Lung (tissue), 12 donors: ENCODE data around the gene SIX1. TPM values are rescaled to one million over a fixed set of nuclear protein-coding genes. Genes with fewer than 3 reads are reported as not detected.
A peak's percentile ranks its signal among the peaks of the same experiment; 100 is the strongest.

Experiments
- ATAC-seq: fragments of 200-7000 bp; cut with Tn5 transposase; one replicate; pipeline ENCODE4 v1.9.1; 2020; ENCODE audit warnings: moderate number of reproducible peaks; ENCODE audit not compliant: insufficient read depth, low FRiP score
- DNase-seq, 3 donors: peaks; one replicate each; pipeline ENCODE4 v3.0.0-alpha.2; 2013 to 2017
- H3K27ac ChIP-seq, 2 donors: one replicate each; pipeline ENCODE4 v1.5.1; 2013; ENCODE audit warnings: mild to moderate bottlenecking in 2 of 2, moderate library complexity in 2 of 2, control low read depth in 1 of 2, inconsistent platforms in 1 of 2, low read depth in 1 of 2, low read length in 1 of 2
- H3K27me3 ChIP-seq, 3 donors: one replicate each; pipeline ENCODE4 v1.5.1; 2013; ENCODE audit warnings: low read length in 2 of 3; ENCODE audit not compliant: control insufficient read depth in 3 of 3, insufficient read depth in 3 of 3
- H3K36me3 ChIP-seq, 4 donors: one replicate each; pipeline ENCODE4 v1.5.1; 2013; ENCODE audit warnings: low read length in 4 of 4, mild to moderate bottlenecking in 1 of 4, moderate library complexity in 1 of 4; ENCODE audit not compliant: control insufficient read depth in 4 of 4, insufficient read depth in 4 of 4
- H3K4me1 ChIP-seq, 5 donors: one replicate each; pipeline ENCODE4 v1.5.1; 2013; ENCODE audit warnings: low read length in 5 of 5, mild to moderate bottlenecking in 2 of 5, moderate library complexity in 1 of 5; ENCODE audit not compliant: control insufficient read depth in 5 of 5, insufficient read depth in 5 of 5
- H3K4me3 ChIP-seq: one replicate; pipeline ENCODE4 v1.5.1; 2013; ENCODE audit warnings: mild to moderate bottlenecking, control low read depth, moderate library complexity
- H3K9ac ChIP-seq, 2 donors: one replicate each; pipeline ENCODE4 v1.5.1; 2013; ENCODE audit warnings: low read length in 2 of 2, control low read depth in 1 of 2; ENCODE audit not compliant: insufficient read depth in 1 of 2
- H3K9me3 ChIP-seq, 4 donors: one replicate each; pipeline ENCODE4 v1.5.1; 2013; ENCODE audit warnings: low read length in 3 of 4, mild to moderate bottlenecking in 1 of 4, moderate library complexity in 1 of 4; ENCODE audit not compliant: control insufficient read depth in 4 of 4, insufficient read depth in 3 of 4
- WGBS, 2 donors: extraction: QIAGEN DNeasy Blood & Tissue Kit; methylation state at CpG; one replicate each; pipeline ENCODE4 v1.1.7; 2013; 5-methylcytosine and 5-hydroxymethylcytosine counted together
- polyA plus RNA-seq, 2 donors: library from polyadenylated mRNA; stranded (reverse); fragments of 200-250 nt; gene quantifications; one replicate each; pipeline ENCODE4 v1.2.1, GENCODE V29; 2013
- total RNA-seq, 2 donors: library from RNA; depleted of rRNA in 1 of 2; stranded (reverse); fragments of >200 nt in 1 of 2; gene quantifications; one replicate each; pipeline ENCODE4 v1.2.1, GENCODE V29; 2014 to 2021
- TF ChIP-seq, protein P1 (sequence below): IDR thresholded peaks from 2 replicates; pipeline ENCODE4 v1.5.1; 2012; ENCODE audit warnings: mild to moderate bottlenecking; ENCODE audit errors: control extremely low read depth, extremely low read depth
- donor health status: control.
- donor health status: control.
- donor health status: Bipolar disorder and iron deficiency.
- donor health status: healthy.
- donor health status: DM: yes; HTN: yes; CAD: no.

The SIX1 gene
- total and polyA plus RNA-seq, 4 donors = 2.1 to 5.9 (median 3.8) TPM

GRCh38 chr14:60616461-60616959, 32.8 kb downstream of the SIX1 start:
- 46 to 55% methylated on average over 11 of the region's 11 CpGs for WGBS, 2 donors
- Histone ChIP-seq H3K27me3 (no peaks in the 10 kb centered on the region), H3K9me3 (no peaks in the 10 kb centered on the region), H3K4me1 (peaks cover 0 to 4% (median 0%) of the 10 kb centered on the region in 5 donors), H3K9ac (no peak overlapping the region), H3K36me3 (no peaks in the 10 kb centered on the region), H3K4me3 (no peak overlapping the region), H3K27ac (no peak overlapping the region)
- peak in 1 of 3 donors; percentile 44 for DNase-seq
- TF ChIP-seq, protein P1, sequence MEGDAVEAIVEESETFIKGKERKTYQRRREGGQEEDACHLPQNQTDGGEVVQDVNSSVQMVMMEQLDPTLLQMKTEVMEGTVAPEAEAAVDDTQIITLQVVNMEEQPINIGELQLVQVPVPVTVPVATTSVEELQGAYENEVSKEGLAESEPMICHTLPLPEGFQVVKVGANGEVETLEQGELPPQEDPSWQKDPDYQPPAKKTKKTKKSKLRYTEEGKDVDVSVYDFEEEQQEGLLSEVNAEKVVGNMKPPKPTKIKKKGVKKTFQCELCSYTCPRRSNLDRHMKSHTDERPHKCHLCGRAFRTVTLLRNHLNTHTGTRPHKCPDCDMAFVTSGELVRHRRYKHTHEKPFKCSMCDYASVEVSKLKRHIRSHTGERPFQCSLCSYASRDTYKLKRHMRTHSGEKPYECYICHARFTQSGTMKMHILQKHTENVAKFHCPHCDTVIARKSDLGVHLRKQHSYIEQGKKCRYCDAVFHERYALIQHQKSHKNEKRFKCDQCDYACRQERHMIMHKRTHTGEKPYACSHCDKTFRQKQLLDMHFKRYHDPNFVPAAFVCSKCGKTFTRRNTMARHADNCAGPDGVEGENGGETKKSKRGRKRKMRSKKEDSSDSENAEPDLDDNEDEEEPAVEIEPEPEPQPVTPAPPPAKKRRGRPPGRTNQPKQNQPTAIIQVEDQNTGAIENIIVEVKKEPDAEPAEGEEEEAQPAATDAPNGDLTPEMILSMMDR = no peak
- no peak for ATAC-seq

- ATAC-seq = no peak
- H3K27me3 ChIP-seq = no peaks in the 10 kb centered on the region
These were observed 47.0 kb downstream of the SIX1 start for GRCh38 chr14:60602291-60602690.

DNA sequence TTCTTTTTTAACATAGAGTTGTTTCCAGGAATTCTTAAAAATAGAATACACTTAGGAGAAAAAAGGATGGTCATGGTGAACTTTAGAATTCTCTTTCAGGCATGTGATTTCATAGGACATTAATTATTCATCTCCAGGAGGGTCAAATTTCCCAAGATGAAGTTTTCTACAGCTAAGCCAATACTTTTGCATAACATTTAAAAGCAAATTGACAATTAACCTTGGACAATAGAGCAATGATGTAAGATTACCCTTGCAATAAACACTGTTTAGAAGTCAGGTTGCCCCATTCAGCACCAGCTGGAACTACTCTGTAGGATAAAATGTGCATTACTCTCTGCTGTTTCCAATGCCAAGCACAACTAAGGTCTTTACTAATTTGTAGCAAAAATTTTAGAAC, 49.5 kb downstream of the SIX1 start:
- Histone ChIP-seq H3K9ac (no peak overlapping the region), H3K36me3 (no peaks in the 10 kb centered on the region)
- TF ChIP-seq, protein P1 = no peak

More at GRCh38 chr14:60602291-60602690, 47.0 kb downstream of the SIX1 start:
- Histone ChIP-seq H3K4me1 (no peaks in the 10 kb centered on the region), H3K4me3 (no peak overlapping the region), H3K9ac (no peak overlapping the region), H3K36me3 (no peaks in the 10 kb centered on the region), H3K27ac (no peak overlapping the region), H3K9me3 (no peaks in the 10 kb centered on the region)
- DNase-seq = no peak
- TF ChIP-seq, protein P1 = no peak

DNA sequence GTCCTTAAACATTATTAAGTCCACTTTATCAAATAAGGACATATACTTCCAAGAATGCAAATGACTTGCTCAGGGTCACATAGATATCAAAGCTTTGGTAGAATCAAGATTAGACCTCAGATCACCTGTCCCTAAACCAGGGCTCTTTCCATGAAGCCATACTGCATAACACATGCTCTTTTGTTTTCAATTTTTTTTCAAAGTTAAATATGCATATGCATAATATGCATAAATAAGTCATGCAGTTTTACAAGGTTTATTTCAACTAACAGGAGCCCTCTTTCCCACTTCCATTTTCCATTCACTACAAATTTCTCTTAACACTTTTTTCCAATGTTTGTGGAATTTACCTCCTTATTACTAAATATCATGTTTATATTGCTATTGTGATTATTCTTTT, 53.1 kb downstream of the SIX1 start:
- no peaks in the 10 kb centered on the region for H3K9me3 ChIP-seq
- no peaks in the 10 kb centered on the region for H3K27me3 ChIP-seq
- H3K4me3 ChIP-seq = no peak overlapping the region
- no peaks in the 10 kb centered on the region for H3K36me3 ChIP-seq
- TF ChIP-seq, protein P1 = no peak
- H3K4me1 ChIP-seq = no peaks in the 10 kb centered on the region
- H3K27ac ChIP-seq = no peak overlapping the region
- DNase-seq (no peak), ATAC-seq (no peak)
- H3K9ac ChIP-seq = no peak overlapping the region

More for the DNA sequence above, 49.5 kb downstream of the SIX1 start:
- ATAC-seq = no peak
- H3K4me1 ChIP-seq = no peaks in the 10 kb centered on the region
- no peaks in the 10 kb centered on the region for H3K27me3 ChIP-seq
- no peak overlapping the region for H3K4me3 ChIP-seq
- no peak overlapping the region for H3K27ac ChIP-seq
- no peaks in the 10 kb centered on the region for H3K9me3 ChIP-seq
- DNase-seq = no peak
